H9 (cell line): ENCODE results near the gene ZBTB25. TPM values are rescaled to one million over a fixed set of nuclear protein-coding genes. Genes with fewer than 3 reads are reported as not detected.

Experiments used
- DNase-seq: peaks from one replicate; pipeline ENCODE4 v3.0.0-alpha.2; 2017
- H2AFZ ChIP-seq: one replicate; pipeline ENCODE4 v1.6.1; 2013; ENCODE audit warnings: mild to moderate bottlenecking, low read length, control low read depth, moderate library complexity
- H2AK5ac ChIP-seq: 2 replicates; pipeline ENCODE4 v1.6.1; 2013; ENCODE audit warnings: low read length, control low read depth, mixed read lengths; ENCODE audit not compliant: insufficient read length
- H2BK120ac ChIP-seq: one replicate; pipeline ENCODE4 v1.6.1; 2013; ENCODE audit warnings: low read depth, mild to moderate bottlenecking, low read length, control low read depth, inconsistent platforms; ENCODE audit not compliant: poor library complexity, severe bottlenecking
- H2BK12ac ChIP-seq: 2 replicates; pipeline ENCODE4 v1.6.1; 2013; ENCODE audit warnings: low read length, control low read depth, mixed read lengths, low read depth; ENCODE audit not compliant: insufficient read length
- H2BK15ac ChIP-seq: 2 replicates; pipeline ENCODE4 v1.6.1; 2013; ENCODE audit warnings: low read depth, low read length, control low read depth
- H2BK20ac ChIP-seq: one replicate; pipeline ENCODE4 v1.6.1; 2013; ENCODE audit warnings: low read depth, mild to moderate bottlenecking, low read length, control low read depth, inconsistent platforms; ENCODE audit not compliant: poor library complexity, severe bottlenecking
- H2BK5ac ChIP-seq: 2 replicates; pipeline ENCODE4 v1.6.1; 2013; ENCODE audit warnings: low read length, control low read depth, mixed read lengths; ENCODE audit not compliant: insufficient read length
- H3K14ac ChIP-seq: 2 replicates; pipeline ENCODE4 v1.6.1; 2013; ENCODE audit warnings: low read length, control low read depth; ENCODE audit not compliant: insufficient read depth
- H3K18ac ChIP-seq: 2 replicates; pipeline ENCODE4 v1.6.1; 2013; ENCODE audit warnings: low read depth, mild to moderate bottlenecking, mixed read lengths, low read length, control low read depth; ENCODE audit not compliant: insufficient read length
- H3K23ac ChIP-seq: 2 replicates; pipeline ENCODE4 v1.6.1; 2013; ENCODE audit warnings: low read length, control low read depth, mixed read lengths, low read depth; ENCODE audit not compliant: insufficient read length
- H3K23me2 ChIP-seq: 2 replicates; pipeline ENCODE4 v1.6.1; 2013; ENCODE audit warnings: low read depth, mild to moderate bottlenecking, mixed read lengths, low read length, control low read depth; ENCODE audit not compliant: insufficient read length, poor library complexity, severe bottlenecking
- H3K27ac ChIP-seq: 2 replicates; pipeline ENCODE4 v1.5.1; 2013; ENCODE audit warnings: low read length, control low read depth, mixed read lengths, low read depth; ENCODE audit not compliant: insufficient read length
- H3K27me3 ChIP-seq: 2 replicates; pipeline ENCODE4 v1.6.1; 2013; ENCODE audit warnings: low read length, control low read depth, inconsistent platforms; ENCODE audit not compliant: insufficient read depth
- H3K4ac ChIP-seq: 2 replicates; pipeline ENCODE4 v1.6.1; 2013; ENCODE audit warnings: low read depth, mild to moderate bottlenecking, control low read depth, inconsistent platforms, low read length, moderate library complexity
- H3K4me1 ChIP-seq: 2 replicates; pipeline ENCODE4 v1.6.1; 2013; ENCODE audit warnings: low read length, control low read depth, inconsistent platforms; ENCODE audit not compliant: insufficient read depth
- H3K4me2 ChIP-seq: 2 replicates; pipeline ENCODE4 v1.6.1; 2013; ENCODE audit warnings: low read length, control low read depth, mixed read lengths; ENCODE audit not compliant: insufficient read length, insufficient read depth
- H3K56ac ChIP-seq: 2 replicates; pipeline ENCODE4 v1.6.1; 2013; ENCODE audit warnings: low read depth, mild to moderate bottlenecking, mixed read lengths, low read length, control low read depth; ENCODE audit not compliant: insufficient read length
- H3K79me1 ChIP-seq: 2 replicates; pipeline ENCODE4 v1.6.1; 2013; ENCODE audit warnings: low read depth, mild to moderate bottlenecking, moderate library complexity, low read length, control low read depth, inconsistent platforms; ENCODE audit not compliant: insufficient read depth, poor library complexity, severe bottlenecking
- H3K79me2 ChIP-seq: 2 replicates; pipeline ENCODE4 v1.6.1; 2013; ENCODE audit warnings: low read length, control low read depth, inconsistent platforms; ENCODE audit not compliant: insufficient read depth
- H3K9ac ChIP-seq: 2 replicates; pipeline ENCODE4 v1.6.1; 2013; ENCODE audit warnings: low read length, control low read depth, mixed read lengths; ENCODE audit not compliant: insufficient read length; ENCODE audit errors: extremely low read depth
- H3K9me3 ChIP-seq: one replicate; pipeline ENCODE4 v1.6.1; 2013; ENCODE audit warnings: low read depth, low read length, inconsistent platforms; ENCODE audit not compliant: control insufficient read depth
- H3T11ph ChIP-seq: one replicate; pipeline ENCODE4 v1.6.1; 2013; ENCODE audit warnings: mild to moderate bottlenecking, low read length, control low read depth, inconsistent platforms
- H4K20me1 ChIP-seq: one replicate; pipeline ENCODE4 v1.6.1; 2013; ENCODE audit not compliant: control insufficient read depth, insufficient read length, insufficient read depth
- H4K5ac ChIP-seq: 2 replicates; pipeline ENCODE4 v1.6.1; 2013; ENCODE audit warnings: low read depth, mild to moderate bottlenecking, mixed read lengths, low read length, control low read depth; ENCODE audit not compliant: insufficient read length
- H4K8ac ChIP-seq: replicated peaks from 2 replicates; pipeline ENCODE4 v1.6.1; 2013; ENCODE audit warnings: low read length, control low read depth, mixed read lengths, low read depth; ENCODE audit not compliant: insufficient read length
- H4K91ac ChIP-seq: 2 replicates; pipeline ENCODE4 v1.6.1; 2013; ENCODE audit warnings: low read depth, mild to moderate bottlenecking, moderate library complexity, mixed read lengths, low read length, control low read depth; ENCODE audit not compliant: insufficient read length
- H3K27ac Mint-ChIP-seq, 3 experiments: 2 replicates in 2 of 3; 3 replicates in 1 of 3; pipeline ENCODE4 v1.8.0; 2020 to 2021; ENCODE audit warnings: mixed read lengths in 3 of 3, mild to moderate bottlenecking in 1 of 3, moderate library complexity in 1 of 3
- H3K27me3 Mint-ChIP-seq: 2 replicates; pipeline ENCODE4 v1.8.0; 2021; ENCODE audit warnings: low read depth, mild to moderate bottlenecking, moderate library complexity, mixed read lengths
- H3K36me3 Mint-ChIP-seq, 3 experiments: 2 replicates in 2 of 3; 3 replicates in 1 of 3; pipeline ENCODE4 v1.8.0; 2020 to 2021; ENCODE audit warnings: low read depth in 3 of 3, mixed read lengths in 3 of 3; ENCODE audit not compliant: insufficient read depth in 1 of 3
- H3K4me1 Mint-ChIP-seq, 2 experiments: 2 replicates each; pipeline ENCODE4 v1.8.0; 2020; ENCODE audit warnings: mixed read lengths in 2 of 2
- H3K4me3 Mint-ChIP-seq, 2 experiments: 2 replicates in 1 of 2; 3 replicates in 1 of 2; pipeline ENCODE4 v1.8.0; 2020 to 2021; ENCODE audit warnings: mild to moderate bottlenecking in 2 of 2, mixed read lengths in 2 of 2, moderate library complexity in 1 of 2
- H3K9me3 Mint-ChIP-seq, 2 experiments: 2 replicates in 1 of 2; 3 replicates in 1 of 2; pipeline ENCODE4 v1.8.0; 2020; ENCODE audit warnings: mild to moderate bottlenecking in 2 of 2, mixed read lengths in 2 of 2, moderate library complexity in 1 of 2
- total RNA-seq: library from RNA; stranded (reverse); gene quantifications from 2 replicates; pipeline ENCODE4 v1.2.1, GENCODE V29; 2021
- TF ChIP-seq, protein P1 (sequence below): fragments of 200-600 bp; sonication (generic); conservative IDR thresholded peaks from 3 replicates; pipeline ENCODE4 v1.8.0; 2021; ENCODE audit warnings: antibody characterized with exemption, mild to moderate bottlenecking

Gene ZBTB25
- total RNA-seq, 1 experiment from 2014 or later = 8.2 TPM

DNA sequence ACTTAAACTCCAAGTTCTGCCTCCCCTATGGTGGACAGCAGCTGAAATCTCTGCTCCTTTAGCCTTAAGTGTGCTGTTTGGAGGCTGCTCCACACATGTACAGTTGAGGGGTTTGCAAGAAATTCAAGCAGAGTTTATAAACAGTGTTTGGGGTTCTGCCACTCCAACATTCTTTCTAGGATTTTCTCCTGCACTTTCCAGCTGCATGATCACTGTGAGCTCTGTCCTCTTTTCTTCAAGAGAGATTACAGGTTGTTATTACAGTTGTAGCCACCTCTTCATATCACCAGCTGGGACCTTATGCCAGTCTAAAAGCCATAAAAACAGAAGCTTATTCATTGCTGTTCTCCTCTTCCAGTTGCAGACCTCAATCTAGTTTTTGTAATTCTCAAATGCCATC is 8.4 kb downstream of the ZBTB25 start:
- no peak overlapping the region for H2AFZ ChIP-seq
- Mint-ChIP-seq H3K4me1 (0 out of 4 replicates have a peak, but pooled peaks cover 0 to 3% of the 10 kb centered on the region in 2 experiments), H3K27me3 (no peaks in the 10 kb centered on the region), H3K4me3 (no peak overlapping the region), H3K9me3 (no peaks in the 10 kb centered on the region), H3K36me3 (peaks cover 4 to 20% (median 14%) of the 10 kb centered on the region in 3 experiments; a peak in 5 of 7 replicates), H3K27ac (no peak overlapping the region)
- no peak overlapping the region for H3K27ac ChIP-seq
- no peak overlapping the region for H3K14ac ChIP-seq
- H3K23ac ChIP-seq = no peak overlapping the region
- no peak overlapping the region for H2BK20ac ChIP-seq
- no peak overlapping the region for H4K5ac ChIP-seq
- no peak overlapping the region for H4K91ac ChIP-seq
- no peak for DNase-seq
- H4K20me1 ChIP-seq = no peaks in the 10 kb centered on the region
- peaks cover 6% of the 10 kb centered on the region for H3K79me1 ChIP-seq
- no peaks in the 10 kb centered on the region for H3K4me1 ChIP-seq
- H3K4me2 ChIP-seq = no peak overlapping the region
- no peaks in the 10 kb centered on the region for H3K9me3 ChIP-seq
- H2BK12ac ChIP-seq = no peak overlapping the region
- no peak overlapping the region for H2BK120ac ChIP-seq
- no peak overlapping the region for H2BK5ac ChIP-seq
- H3K9ac ChIP-seq = no peak overlapping the region
- TF ChIP-seq, protein P1, sequence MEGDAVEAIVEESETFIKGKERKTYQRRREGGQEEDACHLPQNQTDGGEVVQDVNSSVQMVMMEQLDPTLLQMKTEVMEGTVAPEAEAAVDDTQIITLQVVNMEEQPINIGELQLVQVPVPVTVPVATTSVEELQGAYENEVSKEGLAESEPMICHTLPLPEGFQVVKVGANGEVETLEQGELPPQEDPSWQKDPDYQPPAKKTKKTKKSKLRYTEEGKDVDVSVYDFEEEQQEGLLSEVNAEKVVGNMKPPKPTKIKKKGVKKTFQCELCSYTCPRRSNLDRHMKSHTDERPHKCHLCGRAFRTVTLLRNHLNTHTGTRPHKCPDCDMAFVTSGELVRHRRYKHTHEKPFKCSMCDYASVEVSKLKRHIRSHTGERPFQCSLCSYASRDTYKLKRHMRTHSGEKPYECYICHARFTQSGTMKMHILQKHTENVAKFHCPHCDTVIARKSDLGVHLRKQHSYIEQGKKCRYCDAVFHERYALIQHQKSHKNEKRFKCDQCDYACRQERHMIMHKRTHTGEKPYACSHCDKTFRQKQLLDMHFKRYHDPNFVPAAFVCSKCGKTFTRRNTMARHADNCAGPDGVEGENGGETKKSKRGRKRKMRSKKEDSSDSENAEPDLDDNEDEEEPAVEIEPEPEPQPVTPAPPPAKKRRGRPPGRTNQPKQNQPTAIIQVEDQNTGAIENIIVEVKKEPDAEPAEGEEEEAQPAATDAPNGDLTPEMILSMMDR = no peak
- no peak overlapping the region for H3K4ac ChIP-seq
- H4K8ac ChIP-seq = no peak overlapping the region
- no peak overlapping the region for H3K56ac ChIP-seq
- no peaks in the 10 kb centered on the region for H3K27me3 ChIP-seq
- H2BK15ac ChIP-seq = no peak overlapping the region
- no peaks in the 10 kb centered on the region for H3K23me2 ChIP-seq
- H3K79me2 ChIP-seq = no peaks in the 10 kb centered on the region
- no peak overlapping the region for H3K18ac ChIP-seq
- H2AK5ac ChIP-seq = no peak overlapping the region
- H3T11ph ChIP-seq = no peak overlapping the region
